GM21447 (cell line): ENCODE data around the gene TMEM74B.
"Not testable (repeated sequence)": the region's sequence is repeated elsewhere in the genome, so short reads cannot be mapped to it uniquely, and the experiment has no call there.

Experiments used
- ATAC-seq: cut with Tn5 transposase; IDR thresholded peaks from one replicate; pipeline ENCODE4 v1.9.1; 2021; ENCODE audit not compliant: unreplicated experiment

The TMEM74B gene

DNA sequence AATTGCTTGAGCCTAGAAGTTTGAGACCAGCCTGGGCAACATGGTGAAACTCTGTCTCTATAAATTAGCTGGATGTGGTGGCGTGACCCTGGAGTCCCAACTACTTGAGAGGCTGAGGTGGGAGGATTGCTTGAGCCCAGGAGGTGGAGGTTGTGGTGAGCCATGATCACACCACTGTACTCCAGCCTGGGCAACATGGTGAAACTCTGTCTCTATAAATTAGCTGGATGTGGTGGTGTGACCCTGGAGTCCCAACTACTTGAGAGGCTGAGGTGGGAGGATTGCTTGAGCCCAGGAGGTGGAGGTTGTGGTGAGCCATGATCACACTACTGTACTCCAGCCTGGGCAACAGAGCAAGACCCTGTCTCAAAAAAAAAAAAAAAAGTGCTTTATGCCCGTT, 35.0 kb downstream of the TMEM74B start:
- ATAC-seq: not testable (repeated sequence)

DNA sequence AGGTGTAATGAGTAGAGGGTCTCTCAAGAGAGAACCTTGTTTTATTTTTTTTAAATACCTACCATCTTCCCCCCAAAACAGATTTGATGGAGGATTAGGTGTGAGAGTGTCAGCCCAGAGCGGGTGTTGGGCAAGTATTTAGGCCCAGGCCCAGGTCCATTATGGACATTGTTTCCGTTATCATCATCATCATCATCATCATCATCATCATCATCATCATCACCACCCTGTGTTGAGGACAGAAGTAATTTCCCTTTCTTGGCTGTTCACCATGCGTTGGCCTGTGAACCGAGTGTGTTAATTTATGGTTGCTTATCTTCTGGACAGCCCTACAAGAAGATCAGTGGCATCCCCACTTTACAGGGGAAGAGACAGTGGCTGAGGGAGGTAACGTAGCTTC, 37.8 kb downstream of the TMEM74B start:
- ATAC-seq: no peak

DNA sequence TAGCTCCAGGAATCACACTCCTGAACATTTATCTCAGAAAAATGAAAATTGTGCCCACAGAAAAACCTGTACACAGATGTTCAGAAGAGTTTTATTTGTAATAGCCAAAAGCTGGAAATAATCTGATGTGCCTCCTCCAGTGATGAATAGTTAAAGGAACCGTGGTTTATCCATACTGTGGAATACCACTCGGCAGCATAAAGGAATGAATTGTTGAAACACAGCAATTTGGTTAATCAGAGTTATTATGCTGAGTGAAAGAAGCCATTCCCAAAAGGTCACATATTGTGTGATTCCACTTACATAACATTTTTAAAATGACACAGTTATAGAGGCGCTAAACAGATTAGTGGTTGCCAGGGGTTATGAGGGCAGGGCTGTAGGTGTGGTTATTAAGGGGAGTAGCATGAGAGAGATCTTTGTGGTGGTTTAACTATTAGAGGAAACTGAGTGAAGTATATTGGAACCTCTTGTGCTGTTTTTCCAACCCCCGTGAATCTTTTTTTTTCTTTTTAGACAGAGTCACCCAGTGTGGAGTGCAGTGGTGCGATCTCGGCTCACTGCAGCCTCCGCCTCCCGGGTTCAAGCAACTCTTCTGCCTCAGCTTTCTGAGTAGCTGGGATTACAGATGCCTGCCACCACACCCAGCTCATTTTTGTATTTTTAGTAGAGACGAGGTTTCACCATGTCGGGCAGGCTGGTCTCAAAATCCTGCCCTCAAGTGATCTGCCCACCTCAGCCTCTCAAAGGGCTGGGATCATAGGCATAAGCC, 40.2 kb downstream of the TMEM74B start:
- ATAC-seq: no peak

DNA sequence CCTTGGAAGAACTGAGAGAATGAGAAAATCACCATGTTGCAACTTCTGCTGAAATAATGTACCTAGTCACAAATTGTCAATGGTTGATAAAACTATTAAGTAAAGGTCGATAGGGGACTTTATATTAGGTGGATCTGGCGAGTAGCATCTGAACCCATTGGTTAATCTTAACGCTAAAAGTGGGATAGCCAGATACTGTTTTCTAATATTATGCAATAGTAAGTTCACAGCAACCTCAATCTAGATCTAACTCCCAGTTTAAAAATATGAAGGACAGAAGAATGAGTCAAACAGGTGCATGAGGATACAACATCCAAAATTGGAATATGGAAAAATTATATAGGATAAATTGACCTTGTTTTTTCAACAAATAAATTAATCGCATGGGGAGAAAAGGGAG, 47.5 kb downstream of the TMEM74B start:
- no peak for ATAC-seq

DNA sequence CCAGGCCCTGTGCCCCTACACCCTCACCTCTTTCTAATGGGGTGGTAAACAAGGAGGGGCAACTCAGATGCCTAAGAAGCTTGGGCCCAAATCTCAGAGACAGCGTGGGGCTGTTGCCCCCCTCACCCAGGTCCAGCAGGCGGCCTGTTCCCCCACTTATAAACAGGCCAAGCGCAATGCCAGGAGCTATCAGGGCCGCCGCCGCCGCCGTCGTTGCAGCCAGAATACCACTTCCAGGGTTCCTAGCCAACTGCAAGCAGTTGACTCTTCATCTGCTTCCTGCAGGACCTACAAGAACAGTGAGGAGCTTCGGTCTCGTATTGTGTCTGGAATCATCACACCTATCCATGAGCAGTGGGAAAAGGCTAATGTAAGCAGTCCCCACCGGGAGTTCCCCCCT, 49.9 kb downstream of the TMEM74B start:
- ATAC-seq: no peak

DNA sequence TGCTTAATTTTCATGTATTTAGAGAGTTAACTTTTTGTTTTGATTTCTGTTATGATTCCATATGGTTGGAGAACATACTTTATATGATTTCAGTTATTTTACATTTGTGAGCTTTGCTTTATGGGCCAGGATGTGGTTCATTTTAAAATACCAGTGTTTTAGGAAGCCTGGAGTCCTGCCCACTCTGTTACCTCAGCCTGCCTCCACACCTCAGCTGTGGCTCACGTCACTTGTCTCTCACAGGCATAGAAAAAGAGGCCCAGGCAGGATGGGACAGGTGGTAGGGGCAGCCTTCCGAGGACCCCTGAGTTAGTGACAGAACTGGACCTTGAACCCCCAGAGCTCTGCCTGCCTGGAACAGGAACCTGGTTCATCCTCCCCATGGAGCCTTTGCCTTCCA, 50.4 kb downstream of the TMEM74B start:
- no peak for ATAC-seq

DNA sequence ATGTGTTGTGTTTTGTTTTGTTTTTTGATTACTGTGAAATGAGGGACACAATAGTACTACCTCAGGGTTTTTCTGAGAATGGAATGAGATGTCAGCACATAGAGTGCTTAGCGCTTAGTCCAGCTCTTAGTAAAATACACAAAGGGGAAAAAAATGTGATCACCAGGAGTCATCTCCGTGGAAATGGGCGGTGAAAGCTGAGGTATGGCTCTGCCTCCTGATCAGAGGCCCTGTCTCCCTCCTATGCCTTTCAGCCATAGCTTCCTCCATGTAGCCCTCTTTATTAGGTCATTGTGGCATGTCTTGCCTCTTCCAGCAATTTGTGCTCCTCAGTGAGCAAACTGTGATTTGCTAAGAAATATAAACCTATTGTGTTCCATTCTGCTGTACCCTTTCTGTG, 53.4 kb downstream of the TMEM74B start:
- no peak for ATAC-seq

DNA sequence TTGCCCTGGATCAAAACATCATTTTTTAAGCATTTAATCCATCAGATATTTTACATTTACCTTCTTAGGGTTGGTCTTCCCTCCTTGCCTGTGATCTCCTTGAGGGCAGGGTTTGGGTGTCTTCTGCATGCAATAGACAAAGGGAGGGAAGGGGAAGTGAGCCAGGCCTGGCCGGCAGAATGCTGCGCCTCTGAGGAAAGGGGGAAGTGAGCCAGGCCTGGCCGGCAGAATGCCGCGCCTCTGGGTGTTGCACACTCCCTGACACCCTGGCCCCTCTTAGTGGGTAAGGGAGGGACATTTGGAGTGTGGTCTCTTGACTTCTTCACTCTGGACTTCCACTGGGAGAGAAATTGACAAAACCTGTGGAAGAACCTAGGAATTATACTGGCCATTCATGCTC, 53.9 kb downstream of the TMEM74B start:
- ATAC-seq: no peak
